ENCODE measurements around the gene PLXNB1. TPM values are rescaled to one million over a fixed set of nuclear protein-coding genes. Genes with fewer than 3 reads are reported as not detected.

Gene PLXNB1
- total RNA-seq, 1 experiment from 2014 or later: 4.7 TPM

DNA sequence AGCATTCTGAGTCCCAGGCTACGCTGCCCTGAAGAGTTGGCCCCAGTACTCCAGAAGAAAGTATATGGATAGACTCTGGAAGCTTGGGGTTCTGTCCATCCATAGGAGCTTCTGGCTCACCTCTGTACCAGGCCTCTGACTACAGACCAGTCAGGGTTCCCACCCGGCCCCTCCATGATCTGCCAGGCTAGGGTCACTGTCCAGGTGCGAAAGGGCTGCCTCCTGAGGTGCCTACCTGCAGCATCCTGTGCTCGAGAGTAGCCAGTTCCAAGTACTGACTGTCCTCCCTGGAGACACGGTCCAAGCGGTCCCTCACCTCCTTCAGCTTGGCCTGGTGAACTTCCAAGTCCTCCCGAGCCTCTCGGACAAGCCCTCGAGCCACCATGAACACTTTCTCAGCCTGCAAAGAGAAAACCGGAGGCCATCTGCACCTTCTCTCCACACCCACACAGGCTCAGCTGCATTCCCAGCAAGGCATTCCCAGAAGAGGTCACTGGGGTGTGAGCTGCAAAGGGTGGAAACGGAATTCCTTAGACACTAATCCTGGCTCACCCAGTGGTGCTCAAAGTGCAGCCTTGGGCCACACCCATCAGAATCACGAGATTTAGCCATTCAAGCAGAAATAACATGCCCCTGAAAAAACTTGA, 3.7 kb upstream of the PLXNB1 start:
- peak; percentile 26 for DNase-seq (ENCODE audit: low read depth)

GRCh38 chr3:48432411-48433371, 2.8 kb upstream of the PLXNB1 start:
- no peak for DNase-seq (ENCODE audit: low read depth)

DNA sequence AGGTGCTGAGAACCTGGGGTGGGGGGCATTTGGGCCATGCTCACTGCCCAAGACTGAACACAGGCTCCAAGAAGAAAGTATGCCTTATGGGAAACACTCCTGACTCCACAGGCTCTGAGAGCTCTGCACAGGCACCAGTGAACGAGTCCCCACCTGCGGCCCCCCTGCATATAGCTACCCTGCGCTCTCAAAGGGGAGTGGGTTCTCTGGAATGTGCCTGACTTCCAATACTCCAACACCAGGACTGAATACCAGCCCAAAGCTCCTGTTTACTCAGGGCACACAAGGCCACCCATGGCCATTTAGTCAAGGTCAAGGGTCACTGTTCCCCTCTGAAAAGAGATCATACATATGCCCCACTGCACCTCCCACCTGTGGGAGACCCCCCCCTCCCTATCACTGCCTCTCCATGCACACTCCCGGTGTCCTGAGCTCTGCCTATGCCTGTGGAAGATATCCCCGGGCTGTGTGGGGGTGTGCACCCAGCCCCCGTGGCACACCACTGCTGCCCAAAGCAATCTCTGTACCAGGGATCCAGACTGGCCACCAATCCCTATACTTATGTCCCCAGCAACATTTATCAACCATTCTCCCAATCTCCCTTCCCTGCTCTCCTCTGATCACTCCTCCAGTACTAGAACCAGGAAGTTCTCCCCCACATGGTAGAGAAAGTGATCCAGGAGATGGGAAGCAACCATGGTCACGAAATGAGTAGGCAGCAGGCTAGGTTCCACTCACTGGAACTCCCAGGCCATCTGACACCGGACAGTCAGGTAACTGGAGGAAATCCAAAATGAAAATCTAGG, 1.5 kb upstream of the PLXNB1 start:
- DNase-seq (ENCODE audit: low read depth): no peak

- DNase-seq (ENCODE audit: low read depth): no peak
These were observed 819 bp upstream of the PLXNB1 start for GRCh38 chr3:48430708-48431101.

- peak; percentile 50 for DNase-seq (ENCODE audit: low read depth)
These were observed 448 bp downstream of the PLXNB1 start for GRCh38 chr3:48429317-48429959.

GRCh38 chr3:48428572-48429316, 1.1 kb downstream of the PLXNB1 start:
- no peak for DNase-seq (ENCODE audit: low read depth)

DNA sequence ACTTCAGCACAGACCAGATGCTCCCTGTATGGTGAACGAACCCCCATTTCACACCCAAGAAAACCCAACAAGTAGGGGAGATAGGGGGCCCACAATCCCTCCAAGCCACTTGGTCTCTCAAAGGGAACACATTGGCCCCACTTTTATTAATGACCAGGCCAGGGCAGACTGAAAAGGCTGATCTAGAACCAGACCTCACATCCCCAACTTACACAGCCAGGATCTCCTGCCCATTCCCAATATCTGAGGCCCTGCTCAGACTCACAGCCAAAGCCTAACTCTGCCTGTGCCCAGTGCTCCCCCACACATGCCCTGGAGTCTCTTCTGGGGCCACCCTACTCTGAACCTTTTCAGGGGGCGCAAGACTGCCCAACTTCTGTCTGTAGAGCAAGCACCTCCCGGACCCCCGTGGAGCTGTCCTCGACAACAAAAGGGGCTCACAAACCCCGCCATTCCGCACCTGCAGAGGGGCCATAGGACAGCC, 1.8 kb downstream of the PLXNB1 start:
- DNase-seq (ENCODE audit: low read depth): no peak

GRCh38 chr3:48427630-48427962, 2.3 kb downstream of the PLXNB1 start:
- no peak for DNase-seq (ENCODE audit: low read depth)

DNA sequence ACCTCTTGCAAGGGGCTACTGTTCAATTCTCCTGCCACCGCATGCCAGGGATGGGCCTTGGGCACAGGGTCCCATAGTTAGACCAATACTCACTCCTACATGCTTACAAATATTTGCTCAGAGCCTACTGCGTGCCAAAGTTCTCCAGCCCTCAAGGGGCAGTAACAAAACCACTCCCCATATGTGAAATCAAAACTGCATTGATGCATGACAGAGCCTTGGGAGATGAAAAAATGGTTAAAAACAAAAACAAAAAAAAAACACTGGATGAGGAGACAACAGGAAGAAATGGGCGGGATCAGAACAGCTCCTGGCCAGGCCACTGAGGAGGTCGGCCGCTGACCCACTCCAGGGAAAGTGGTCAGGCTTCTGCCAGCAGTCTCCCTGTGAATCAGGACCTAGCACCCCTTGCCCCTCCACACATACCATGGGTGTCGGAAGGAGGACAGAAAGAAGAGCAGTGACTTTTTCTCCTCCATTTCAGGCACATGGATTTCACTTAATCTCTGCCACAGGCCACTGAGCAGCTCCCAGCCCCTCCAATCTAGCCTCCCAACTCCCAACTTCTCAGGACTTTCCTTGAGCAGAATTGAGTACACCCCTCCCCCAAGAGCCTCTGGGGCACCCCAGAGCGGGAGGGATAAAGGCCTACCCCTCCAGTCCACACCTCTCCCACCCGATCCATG, 2.8 kb downstream of the PLXNB1 start:
- DNase-seq (ENCODE audit: low read depth): peak; percentile 26

DNA sequence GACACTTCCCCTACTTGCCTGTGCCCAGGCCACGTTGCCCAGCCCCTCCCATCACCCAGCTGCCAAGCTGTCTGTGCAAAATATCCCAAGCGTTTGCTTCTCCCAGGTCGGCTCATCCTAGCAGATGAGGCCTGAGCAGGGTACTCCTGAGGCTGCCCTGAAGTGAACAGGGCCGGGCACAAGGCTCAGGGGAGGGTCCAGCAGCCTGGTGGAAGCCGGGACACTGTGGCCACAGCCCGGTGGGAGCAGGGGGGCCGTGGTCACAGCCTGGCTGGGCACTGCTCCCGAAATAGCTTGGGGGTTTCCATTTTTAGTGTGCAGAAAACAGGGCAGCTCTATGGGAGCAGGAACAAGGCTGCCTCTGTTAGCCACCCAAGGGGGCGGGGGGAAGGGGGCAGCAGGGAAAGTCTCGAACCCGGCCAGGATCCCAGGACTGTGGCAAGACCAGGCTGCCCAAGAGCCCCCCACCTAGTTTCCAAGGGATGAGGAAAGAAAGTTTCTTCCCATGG, 3.4 kb downstream of the PLXNB1 start:
- peak; percentile 24 for DNase-seq (ENCODE audit: low read depth)

GRCh38 chr3:48425281-48425812, 4.5 kb downstream of the PLXNB1 start:
- DNase-seq (ENCODE audit: low read depth): no peak

DNA sequence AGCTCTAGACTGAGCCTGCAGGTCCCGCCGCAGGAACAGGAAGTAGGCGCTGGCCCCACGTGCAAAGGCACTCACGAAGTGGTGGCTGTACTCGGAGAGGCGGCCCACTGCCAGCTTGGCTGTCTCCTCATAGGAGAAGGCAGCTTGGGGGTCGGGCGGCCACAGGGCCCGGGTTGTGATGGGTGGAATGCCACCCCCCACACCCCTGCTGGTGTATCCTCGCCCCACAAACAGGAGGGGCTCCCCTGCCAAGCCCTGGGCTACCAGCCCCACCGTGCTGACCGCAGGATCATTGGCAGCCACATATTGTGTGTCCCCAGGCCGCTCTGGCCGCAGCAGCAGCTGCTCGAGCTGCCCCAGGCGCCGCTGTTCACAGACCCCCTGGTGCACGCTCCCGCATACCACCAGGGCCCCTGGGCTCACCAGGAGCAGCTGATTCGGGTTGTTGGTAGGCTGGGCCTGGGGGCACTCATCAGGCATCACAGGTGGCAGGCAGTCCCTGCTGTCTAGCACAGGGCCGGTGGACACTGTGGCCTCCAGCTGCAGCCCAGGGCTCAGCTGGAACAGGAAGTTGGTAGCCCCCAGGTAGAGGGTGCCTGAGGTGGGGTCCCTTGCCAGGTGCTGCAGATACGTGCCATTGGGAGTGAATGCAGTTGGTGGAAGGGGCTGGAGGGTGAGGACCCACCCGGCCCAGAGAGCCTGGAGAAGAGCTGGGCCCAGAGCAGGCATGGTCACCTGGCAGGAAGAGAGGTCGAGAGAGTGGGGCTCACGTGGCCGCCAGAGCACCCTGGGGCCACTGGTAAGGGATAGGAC, 5.8 kb downstream of the PLXNB1 start:
- DNase-seq (ENCODE audit: low read depth): no peak

DNA sequence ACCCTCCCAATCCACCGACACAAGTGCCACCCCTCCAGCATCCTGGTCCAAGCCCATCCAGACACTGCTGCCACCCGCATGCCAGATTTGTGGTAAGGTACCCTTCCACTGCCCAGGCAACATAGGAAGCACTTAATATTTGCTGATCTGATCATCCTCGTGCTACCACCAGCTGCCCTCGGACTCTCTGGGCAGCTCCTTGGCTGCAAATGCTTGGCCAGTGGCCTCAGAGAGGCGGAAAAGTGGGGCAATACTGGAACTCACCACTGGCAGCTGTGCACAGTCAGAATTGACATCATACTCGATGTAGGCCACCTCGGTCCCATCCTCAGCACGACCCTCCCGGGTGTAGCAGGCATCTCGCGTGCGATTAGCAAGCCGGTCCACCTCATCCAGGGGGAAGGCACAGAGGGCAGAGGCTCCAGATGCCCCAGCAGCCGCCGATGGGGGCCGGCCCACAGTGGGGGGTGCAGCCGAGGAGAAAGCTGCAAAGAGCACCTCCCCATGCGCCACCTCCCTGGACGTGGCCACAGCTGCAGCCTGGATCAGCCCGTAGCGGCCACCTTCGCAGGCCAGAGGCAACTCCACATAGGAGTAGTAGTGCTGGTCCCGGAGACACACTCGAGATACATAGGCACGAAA, 6.5 kb downstream of the PLXNB1 start:
- DNase-seq (ENCODE audit: low read depth): no peak

DNA sequence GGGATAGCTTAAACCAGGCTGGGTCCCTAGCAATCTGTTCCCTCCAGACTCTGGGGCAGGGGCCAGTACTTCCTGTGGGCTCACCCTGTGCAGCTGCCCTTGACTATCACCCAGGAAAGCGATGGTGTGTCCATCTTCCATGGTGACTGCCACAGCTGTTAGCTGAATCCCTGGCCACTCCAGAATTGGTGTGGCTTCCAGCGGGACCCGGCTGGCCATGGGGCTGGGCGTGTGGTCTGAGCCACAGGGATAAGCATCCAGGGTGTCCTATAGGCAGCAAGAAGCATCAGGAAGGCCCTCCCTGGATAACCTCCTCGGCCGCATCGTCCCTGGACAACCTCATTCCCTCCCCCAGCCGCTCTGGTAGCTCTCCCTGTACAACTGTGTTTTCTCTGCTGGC, 7.2 kb downstream of the PLXNB1 start:
- no peak for DNase-seq (ENCODE audit: low read depth)

DNA sequence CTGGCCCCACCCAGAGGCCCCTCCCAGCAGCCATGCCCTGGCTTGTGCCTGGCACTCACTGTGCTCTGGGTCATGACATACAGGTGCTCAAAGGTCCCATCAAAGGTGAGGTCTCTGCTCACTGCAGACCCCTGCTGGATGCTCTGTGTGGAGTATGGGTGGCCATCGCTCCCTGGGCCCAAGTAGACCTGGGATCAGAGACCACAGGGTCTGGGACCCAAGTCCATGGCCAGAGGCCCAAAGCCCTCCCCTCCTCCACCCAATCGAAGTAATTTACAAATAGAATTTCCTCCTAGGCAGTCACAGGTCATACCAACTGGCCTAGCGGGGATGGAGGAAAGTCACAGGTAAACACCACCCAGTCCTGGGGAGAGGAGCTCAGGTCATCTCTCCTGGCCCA, 7.6 kb downstream of the PLXNB1 start:
- DNase-seq (ENCODE audit: low read depth): no peak

DNA sequence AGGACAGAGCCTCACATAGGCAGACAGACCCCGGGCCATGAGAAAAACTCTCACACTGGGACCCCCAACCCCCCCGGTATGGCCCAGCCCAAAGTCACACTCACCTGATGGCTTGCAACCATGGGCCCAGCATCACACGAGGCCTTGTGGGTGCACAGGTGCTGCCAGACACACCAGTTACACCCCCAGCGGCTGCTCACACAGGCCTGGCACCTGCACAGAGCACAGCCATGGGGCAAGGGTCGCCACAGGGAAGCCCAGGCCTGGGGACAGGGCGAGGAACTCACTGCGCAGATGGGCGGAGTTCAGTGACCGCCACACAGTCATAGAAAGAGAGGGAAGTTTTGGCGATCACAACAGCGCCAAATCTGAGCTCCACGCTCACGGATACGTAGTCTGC, 9.3 kb downstream of the PLXNB1 start:
- no peak for DNase-seq (ENCODE audit: low read depth)

- DNase-seq (ENCODE audit: low read depth): no peak
These were observed 10.3 kb downstream of the PLXNB1 start for GRCh38 chr3:48419597-48419996.

- DNase-seq (ENCODE audit: low read depth): no peak
These were observed 10.7 kb downstream of the PLXNB1 start for GRCh38 chr3:48419149-48419548.

DNA sequence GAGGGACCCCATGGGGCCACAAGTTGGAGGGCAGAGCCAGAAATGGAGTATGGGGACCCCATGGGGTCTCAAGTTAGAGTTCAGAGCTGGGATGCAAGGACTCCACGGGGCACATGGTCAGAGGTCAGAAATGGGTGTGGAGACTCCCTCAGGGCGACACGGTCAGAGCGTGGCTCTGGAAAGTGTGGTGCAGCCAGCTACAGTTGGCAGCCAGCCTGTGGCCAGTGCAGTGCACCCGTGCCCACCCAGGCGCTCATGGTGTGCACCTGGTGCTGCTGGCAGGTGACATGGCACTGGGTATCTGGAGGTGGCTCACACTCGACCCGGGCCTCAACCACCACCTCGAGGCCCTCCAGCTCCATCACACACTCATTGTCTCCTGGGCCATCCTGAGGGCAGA, 11.2 kb downstream of the PLXNB1 start:
- no peak for DNase-seq (ENCODE audit: low read depth)

Data from RPMI7951 (cell line).